Spleen (tissue), 11 donors: ENCODE measurements around the gene FAM199X. TPM values are rescaled to one million over a fixed set of nuclear protein-coding genes. Genes with fewer than 3 reads are reported as not detected.

ENCODE experiments used
- DNase-seq: peaks from one replicate; pipeline ENCODE4 v3.0.0-alpha.2; 2020
- H3K27ac ChIP-seq, 8 donors: fragments of 200-600 bp; sonication (generic) in 7 of 8; 1 replicate in 4 of 8; 2 replicates in 4 of 8; pipeline versions ENCODE4 v1.5.0 to v1.8.0; 2016 to 2021; ENCODE audit warnings: inconsistent platforms in 4 of 8, mild to moderate bottlenecking in 4 of 8, moderate library complexity in 1 of 8
- H3K27me3 ChIP-seq, 7 donors: fragments of 200-600 bp; sonication (generic) in 6 of 7; replicated peaks in 1 of 7; 1 replicate in 4 of 7; 2 replicates in 3 of 7; pipeline versions ENCODE4 v1.5.0 to v1.8.0; 2016 to 2021; ENCODE audit warnings: inconsistent platforms in 3 of 7, mild to moderate bottlenecking in 1 of 7
- H3K36me3 ChIP-seq, 6 donors: fragments of 200-600 bp; sonication (generic) in 5 of 6; 1 replicate in 4 of 6; 2 replicates in 2 of 6; pipeline versions ENCODE4 v1.5.0 to v1.8.0; 2016 to 2021; ENCODE audit warnings: inconsistent platforms in 2 of 6
- H3K4me1 ChIP-seq, 6 donors: fragments of 200-600 bp; sonication (generic) in 5 of 6; 1 replicate in 3 of 6; 2 replicates in 3 of 6; pipeline versions ENCODE4 v1.5.0 to v1.8.0; 2016 to 2021; ENCODE audit warnings: inconsistent platforms in 3 of 6
- H3K4me3 ChIP-seq, 8 donors: fragments of 200-600 bp; sonication (generic) in 7 of 8; 1 replicate in 4 of 8; 2 replicates in 4 of 8; pipeline versions ENCODE4 v1.5.0 to v1.8.0; 2016 to 2021; ENCODE audit warnings: inconsistent platforms in 4 of 8, mild to moderate bottlenecking in 4 of 8, moderate library complexity in 2 of 8
- H3K9me3 ChIP-seq, 8 donors: fragments of 200-600 bp; sonication (generic) in 7 of 8; 1 replicate in 4 of 8; 2 replicates in 4 of 8; pipeline versions ENCODE4 v1.5.0 to v1.8.0; 2016 to 2021; ENCODE audit warnings: inconsistent platforms in 4 of 8
- CTCF ChIP-seq, 11 experiments: fragments of 200-600 bp in 7 of 11; fragments of 450-650 bp in 4 of 11; sonication (generic) in 4 of 11; IDR thresholded peaks in 8 of 11; conservative IDR thresholded peaks in 3 of 11; 1 replicate in 7 of 11; 2 replicates in 4 of 11; pipeline versions ENCODE4 v1.4.0 to v1.8.0; 2016 to 2021; ENCODE audit warnings: antibody characterized with exemption in 11 of 11, inconsistent platforms in 4 of 11, mild to moderate bottlenecking in 1 of 11
- POLR2A ChIP-seq, 3 donors: fragments of 450-650 bp; IDR thresholded peaks; one replicate each; pipeline ENCODE4 v1.5.1; 2017; ENCODE audit warnings: antibody characterized with exemption in 3 of 3, mild to moderate bottlenecking in 1 of 3
- POLR2AphosphoS5 ChIP-seq, 3 donors: sonication (generic); formaldehyde crosslinking; IDR thresholded peaks; one replicate each; pipeline ENCODE4 v1.5.1; 2017; ENCODE audit warnings: antibody characterized with exemption in 3 of 3
- WGBS, 5 donors: extraction: QIAGEN DNeasy Blood & Tissue Kit in 3 of 5; methylation state at CpG; one replicate each; pipeline versions ENCODE4 v1.1.5 to v1.1.7; 2013 to 2018; 5-methylcytosine and 5-hydroxymethylcytosine counted together
- intact Hi-C: fragments of 100-400 bp; cut with DNase I; formaldehyde crosslinking; loops from one replicate; pipeline ENCODE4 v1.15.0; 2023; ENCODE audit warnings: low total_unique reads
- polyA plus RNA-seq, 3 donors: library from polyadenylated mRNA; stranded (reverse); fragments of 200-250 nt; gene quantifications; one replicate each; pipeline ENCODE4 v1.2.1, GENCODE V29; 2013
- total RNA-seq, 7 donors: library from RNA; depleted of rRNA in 3 of 7; stranded (reverse); fragments of >200 nt in 3 of 7; fragmentation: NEBNext Ultra II Directional in 4 of 7; extraction: Animal tissue kit (Norgen Biotek cat#: 25700) in 4 of 7; gene quantifications; one replicate each; pipeline versions ENCODE4 v1.1.0 to v1.2.1, GENCODE V29; 2016 to 2021
- donor health status: healthy with polysubstance abuse.
- donor health status: DM: no; HTN: no; CAD: no; lungs with moderate emphysema.
- donor health status: DM: no; HTN: no; CAD: no.
- donor health status: Bipolar disorder and iron deficiency.
- donor health status: healthy.
- donor health status: DM: no; HTN: no; CAD: no.
- donor health status: DM: yes; HTN: yes; CAD: no.

Gene FAM199X
- total and polyA plus RNA-seq, 10 donors, result 5.5 to 24.6 (median 16.1) TPM

DNA sequence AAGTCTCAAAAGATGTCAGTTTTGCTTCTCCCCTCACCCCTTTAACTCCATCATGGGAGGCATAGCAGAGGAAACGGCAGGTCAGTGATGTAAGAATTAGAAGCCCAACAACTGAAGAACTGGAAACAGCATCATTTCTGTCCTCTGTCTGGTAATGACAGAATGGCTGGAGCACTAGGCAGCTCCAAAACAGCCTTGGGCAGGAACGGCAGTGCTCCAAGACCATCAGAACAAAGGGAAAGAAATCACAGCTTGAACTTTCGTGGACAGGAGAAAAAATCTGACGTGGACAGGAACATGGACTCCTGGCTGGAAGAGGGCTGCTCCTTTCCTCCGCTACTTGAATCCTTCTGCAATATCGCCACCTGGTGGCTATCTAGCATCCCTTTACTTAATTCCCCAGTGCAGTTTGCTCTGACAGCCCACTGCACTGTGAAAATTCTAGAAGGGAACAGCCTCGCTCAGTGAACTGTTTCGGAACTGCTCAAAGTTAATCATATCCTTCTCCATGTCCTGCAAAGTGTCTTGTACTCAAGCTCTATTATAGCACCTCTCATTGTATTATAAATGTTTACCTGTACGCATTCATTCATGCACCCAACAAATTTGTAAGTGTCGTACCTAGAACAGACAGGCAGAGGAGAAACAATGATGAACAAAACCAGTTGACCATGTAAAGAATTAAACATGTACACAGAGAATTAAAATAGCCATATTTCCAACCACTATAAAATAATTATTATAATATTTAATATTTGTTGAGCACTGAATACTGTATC is 29.8 kb upstream of the FAM199X start:
- TF ChIP-seq CTCF (IDR thresholded peaks at IDR 0.05 in 8 of 11, conservative IDR thresholded peaks at IDR 0.05 in 3 of 11) (peak; percentile 50 to 84 (median 70)), POLR2AphosphoS5 (IDR thresholded peaks at IDR 0.05) (no peak)
- H3K27me3 ChIP-seq, result peaks cover 0 to 12% (median 0%) of the 10 kb centered on the region in 7 donors
- WGBS, 5 donors, result 23 to 31% (median 27%) methylated on average over 9 to 10 of the region's 10 CpGs
- H3K9me3 ChIP-seq, result no peaks in the 10 kb centered on the region
- H3K4me1 ChIP-seq, result peaks cover 0 to 28% (median 7%) of the 10 kb centered on the region in 6 donors
- intact Hi-C loops, result loop anchor here (10.0 kb wide), 1 partner anchor 292 kb away; no protein-coding TSS in a partner anchor
- DNase-seq, result no peak
- peak overlapping the region in 1 of 8 donors; percentile 47 for H3K27ac ChIP-seq
- H3K4me3 ChIP-seq, result peak overlapping the region in 3 of 8 donors; percentile 20 to 45 (median 27)
- peaks cover 0 to 4% (median 0%) of the 10 kb centered on the region in 6 donors for H3K36me3 ChIP-seq

- no peak for TF ChIP-seq POLR2A (IDR thresholded peaks at IDR 0.05)
- TF ChIP-seq CTCF (IDR thresholded peaks at IDR 0.05 in 8 of 11, conservative IDR thresholded peaks at IDR 0.05 in 3 of 11), result no peak
- TF ChIP-seq POLR2AphosphoS5 (IDR thresholded peaks at IDR 0.05), result no peak
- H3K4me3 ChIP-seq, result no peak overlapping the region
- no peaks in the 10 kb centered on the region for H3K9me3 ChIP-seq
- H3K4me1 ChIP-seq, result peaks cover 0 to 32% (median 7%) of the 10 kb centered on the region in 6 donors
- peaks cover 0 to 12% (median 0%) of the 10 kb centered on the region in 7 donors for H3K27me3 ChIP-seq
- WGBS, 5 donors, result 85 to 95% (median 93%) methylated on average over 3 of the region's 3 CpGs
- intact Hi-C loops, result loop anchor here (10.0 kb wide), 1 partner anchor 293 kb away; no protein-coding TSS in a partner anchor
- H3K36me3 ChIP-seq, result peaks cover 0 to 4% (median 0%) of the 10 kb centered on the region in 6 donors
- DNase-seq, result no peak
- no peak overlapping the region for H3K27ac ChIP-seq
Measured at GRCh38 chrX:104137496-104137895, 28.8 kb upstream of the FAM199X start.

DNA sequence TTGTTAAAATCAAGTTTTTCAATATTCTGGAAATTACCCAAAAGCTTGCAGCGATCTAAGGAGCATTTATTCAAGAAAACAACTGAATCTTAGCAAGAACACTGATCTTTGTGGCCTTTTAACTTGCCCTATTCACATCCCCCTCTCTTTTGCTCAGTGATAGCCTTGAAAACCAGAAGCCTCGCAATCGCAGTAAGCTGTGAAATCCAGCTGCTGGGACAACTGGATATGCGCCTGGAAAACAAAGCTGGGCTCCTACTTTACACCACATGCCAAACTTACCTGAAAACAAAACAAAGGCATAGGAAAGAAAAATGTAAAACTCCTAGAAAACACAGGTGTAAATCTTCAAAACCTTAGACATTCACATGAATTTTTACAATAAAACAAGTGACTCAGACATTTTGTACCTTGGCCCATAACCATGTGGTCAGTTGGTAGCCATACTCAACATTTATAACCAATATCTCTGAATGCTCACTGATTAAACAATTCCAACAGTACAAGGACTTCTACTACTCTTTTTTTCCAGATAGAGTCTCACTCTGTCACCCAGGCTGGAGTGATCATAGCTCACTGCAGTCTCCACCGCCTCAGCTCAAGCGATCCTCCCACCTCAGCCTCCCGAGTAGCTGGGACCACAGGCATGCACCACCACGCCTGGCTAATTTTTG is 25.0 kb upstream of the FAM199X start:
- DNase-seq, result no peak
- H3K36me3 ChIP-seq, result peaks cover 0 to 4% (median 0%) of the 10 kb centered on the region in 6 donors
- intact Hi-C loops, result no loop called here
- H3K4me3 ChIP-seq, result no peak overlapping the region
- TF ChIP-seq CTCF (IDR thresholded peaks at IDR 0.05 in 8 of 11, conservative IDR thresholded peaks at IDR 0.05 in 3 of 11), result no peak
- TF ChIP-seq POLR2AphosphoS5 (IDR thresholded peaks at IDR 0.05), result no peak
- TF ChIP-seq POLR2A (IDR thresholded peaks at IDR 0.05), result no peak
- no peaks in the 10 kb centered on the region for H3K9me3 ChIP-seq
- WGBS, 5 donors, result 82 to 95% (median 88%) methylated on average over 8 of the region's 8 CpGs
- peaks cover 0 to 10% (median 0%) of the 10 kb centered on the region in 7 donors for H3K27me3 ChIP-seq
- no peak overlapping the region for H3K27ac ChIP-seq
- peaks cover 0 to 12% (median 3%) of the 10 kb centered on the region in 6 donors for H3K4me1 ChIP-seq

DNA sequence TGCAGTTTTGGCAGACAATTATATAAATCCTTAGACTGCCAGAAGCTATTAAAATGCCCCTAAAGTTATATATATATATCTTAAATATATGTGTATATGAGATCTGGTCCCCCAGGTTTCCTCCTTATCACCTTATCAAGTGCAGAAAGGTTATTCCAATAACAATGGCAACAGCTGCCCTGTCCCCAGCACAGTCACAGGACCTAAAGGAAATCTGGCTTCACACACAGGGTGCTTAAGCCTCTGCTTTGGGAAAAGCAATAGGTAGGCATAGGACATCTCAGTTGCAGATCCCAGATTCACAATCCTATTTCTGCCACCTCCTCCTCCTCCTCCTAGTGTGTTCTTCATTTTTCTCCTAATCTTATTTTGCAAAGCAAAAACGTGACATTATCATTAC is 15.2 kb upstream of the FAM199X start:
- TF ChIP-seq POLR2AphosphoS5 (IDR thresholded peaks at IDR 0.05), result no peak
- TF ChIP-seq POLR2A (IDR thresholded peaks at IDR 0.05), result no peak

More for the DNA sequence above, 15.2 kb upstream of the FAM199X start:
- Histone ChIP-seq H3K27me3 (no peaks in the 10 kb centered on the region), H3K36me3 (no peaks in the 10 kb centered on the region), H3K27ac (no peak overlapping the region), H3K4me3 (no peak overlapping the region), H3K9me3 (no peaks in the 10 kb centered on the region), H3K4me1 (peaks cover 5 to 24% (median 12%) of the 10 kb centered on the region in 6 donors)
- WGBS, 5 donors, result 28 to 75% (median 54%) methylated on average over 1 of the region's 1 CpG
- intact Hi-C loops, result no loop called here
- no peak for DNase-seq
